Smooth muscle cell (in vitro differentiated cells): ENCODE measurements around the gene ZNF71. TPM values are rescaled to one million over a fixed set of nuclear protein-coding genes. Genes with fewer than 3 reads are reported as not detected.
A peak's percentile ranks its signal among the peaks of the same experiment; 100 is the strongest.

Experiments used
- DNase-seq: peaks from one replicate; lab custom pipeline; 2025; ENCODE audit not compliant: unreplicated experiment; lab: John Stamatoyannopoulos, UW
- H2AFZ ChIP-seq: fragments of 200-600 bp; sonication (generic); 2 replicates; pipeline ENCODE4 v1.6.0; 2016; ENCODE audit warnings: antibody characterized with exemption, low read depth, mild to moderate bottlenecking
- H3F3A ChIP-seq: fragments of 200-600 bp; sonication (generic); 2 replicates; pipeline ENCODE4 v1.6.0; 2017; ENCODE audit warnings: antibody characterized with exemption, low read depth
- H3K27ac ChIP-seq: fragments of 200-600 bp; sonication (generic); 2 replicates; pipeline ENCODE4 v1.5.1; 2016; ENCODE audit warnings: low read depth, mild to moderate bottlenecking
- H3K27me3 ChIP-seq: fragments of 200-600 bp; sonication (generic); 2 replicates; pipeline ENCODE4 v1.6.1; 2016; ENCODE audit warnings: low read depth, mild to moderate bottlenecking
- H3K36me3 ChIP-seq: fragments of 200-600 bp; sonication (generic); 2 replicates; pipeline ENCODE4 v1.5.1; 2016; ENCODE audit warnings: low read depth
- H3K4me1 ChIP-seq: fragments of 200-600 bp; sonication (generic); 2 replicates; pipeline ENCODE4 v1.5.1; 2016; ENCODE audit warnings: low read depth
- H3K4me2 ChIP-seq: fragments of 200-600 bp; sonication (generic); 2 replicates; pipeline ENCODE4 v1.6.0; 2016; ENCODE audit warnings: mild to moderate bottlenecking
- H3K4me3 ChIP-seq: fragments of 200-600 bp; sonication (generic); 2 replicates; pipeline ENCODE4 v1.5.1; 2016; ENCODE audit warnings: mild to moderate bottlenecking
- H3K79me2 ChIP-seq: fragments of 200-600 bp; sonication (generic); 2 replicates; pipeline ENCODE4 v1.6.0; 2016; ENCODE audit warnings: low read depth, mild to moderate bottlenecking
- H3K9ac ChIP-seq: fragments of 200-600 bp; sonication (generic); 2 replicates; pipeline ENCODE4 v1.6.0; 2016; ENCODE audit warnings: low read depth
- H3K9me3 ChIP-seq: fragments of 200-600 bp; sonication (generic); replicated peaks from 2 replicates; pipeline ENCODE4 v1.5.1; 2016; ENCODE audit warnings: low read depth
- H4K20me1 ChIP-seq: fragments of 200-600 bp; sonication (generic); 2 replicates; pipeline ENCODE4 v1.6.0; 2016; ENCODE audit warnings: low read depth
- CTCF ChIP-seq: fragments of 200-600 bp; sonication (generic); IDR thresholded peaks from 2 replicates; pipeline ENCODE4 v1.5.1; 2017; ENCODE audit warnings: borderline replicate concordance, mild to moderate bottlenecking, antibody characterized with exemption; ENCODE audit not compliant: insufficient read depth, poor library complexity, severe bottlenecking
- WGBS: methylation state at CpG from one replicate; pipeline ENCODE4 v1.1.7; 2016; ENCODE audit warnings: low lambda C conversion rate; 5-methylcytosine and 5-hydroxymethylcytosine counted together
- polyA plus RNA-seq: library from polyadenylated mRNA; unstranded; fragments of >200 nt; fragmentation: Nextera tagmentation; extraction: Ambion mirVana; gene quantifications from 2 replicates; pipeline ENCODE4 v1.2.1, GENCODE V29; 2016
- total RNA-seq: library from RNA; depleted of rRNA; stranded (reverse); fragments of >200 nt; gene quantifications from 2 replicates; pipeline ENCODE4 v1.2.3, GENCODE V29; 2014

ZNF71 gene
- total RNA-seq = 5.9 and 10.1 TPM in 2 replicates
- polyA plus RNA-seq = 11.2 and 11.6 TPM in 2 replicates

DNA sequence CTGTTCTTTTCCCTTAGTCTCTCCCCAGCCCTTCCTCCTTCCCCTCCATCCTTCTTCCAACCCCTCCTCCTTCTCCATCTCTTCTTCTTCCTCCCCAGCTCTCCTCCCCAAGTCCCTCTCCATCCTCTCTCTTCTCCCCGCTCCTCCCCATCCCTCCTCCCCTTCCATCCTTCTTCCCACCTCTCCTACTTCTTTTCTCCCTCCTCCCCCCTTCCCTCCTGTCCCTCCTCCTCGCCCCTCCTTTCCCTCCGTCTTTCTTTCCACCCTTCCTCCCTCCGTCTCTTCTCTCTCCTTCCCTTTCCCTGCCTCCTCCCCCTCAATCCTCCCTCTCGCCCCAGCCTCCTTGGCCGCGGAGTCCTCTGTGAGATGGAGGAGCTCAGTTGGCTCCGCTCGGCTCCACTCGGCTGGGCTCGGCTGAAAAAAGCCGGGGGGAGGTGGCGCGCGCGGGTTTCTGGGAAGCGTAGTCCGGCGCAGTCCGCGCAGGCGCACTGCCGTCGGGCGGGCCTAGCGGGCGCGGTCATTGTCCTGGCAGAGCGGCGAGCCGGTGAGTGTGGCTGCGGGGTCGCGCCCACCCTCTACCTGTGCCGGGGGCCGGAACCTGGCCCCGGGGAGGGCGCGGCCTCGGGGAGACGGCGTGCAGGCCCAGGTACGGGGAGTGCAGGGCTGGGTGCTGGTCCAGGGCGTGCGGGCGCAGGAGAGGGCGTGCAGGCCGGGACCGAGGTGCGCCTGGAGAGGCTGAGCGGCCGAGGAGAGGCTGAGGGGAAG is at the start of gene ZNF71:
ZNF71 (plus strand) TSS at position 520 of the 765 bp plus-strand sequence. CDS start 6,257 bp downstream, outside the sequence.
- Histone ChIP-seq H3K9me3 (no peaks in the 10 kb centered on the region), H3K36me3 (no peaks in the 10 kb centered on the region), H3K79me2 (peaks cover 49% of the 10 kb centered on the region), H3K27me3 (no peaks in the 10 kb centered on the region), H3K4me3 (peak within 1 kb of the TSS; percentile 99), H3K9ac (peak within 1 kb of the TSS; percentile 85), H3K4me2 (peak within 1 kb of the TSS; percentile 91), H3K4me1 (no peaks in the 10 kb centered on the region), H4K20me1 (no peaks in the 10 kb centered on the region), H3F3A (no peaks in the 10 kb centered on the region), H2AFZ (peak within 1 kb of the TSS; percentile 95), H3K27ac (no peak within 1 kb of the TSS)
- no peak for TF ChIP-seq CTCF
- peak; percentile 64 for DNase-seq
- WGBS = 1% methylated on average over 45 of the region's 52 CpGs

DNA sequence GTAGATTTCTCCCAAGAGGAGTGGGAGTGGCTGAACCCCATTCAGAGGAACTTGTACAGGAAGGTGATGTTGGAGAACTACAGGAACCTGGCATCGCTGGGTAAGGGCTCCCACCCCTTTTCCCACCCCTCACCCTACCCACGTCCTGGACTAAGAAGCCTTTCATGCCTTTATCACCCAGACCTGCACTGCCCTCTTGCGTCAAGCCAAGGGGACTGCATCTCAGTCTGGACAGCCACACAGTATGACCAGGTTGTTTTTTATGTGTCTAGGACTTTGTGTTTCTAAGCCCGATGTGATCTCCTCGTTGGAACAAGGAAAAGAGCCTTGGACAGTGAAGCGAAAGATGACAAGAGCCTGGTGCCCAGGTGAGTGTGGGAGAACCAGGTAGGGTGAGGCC is 47.6 kb upstream of the ZNF71 start:
- Histone ChIP-seq H3K9me3 (peaks cover 60% of the 10 kb centered on the region), H3K36me3 (peaks cover 89% of the 10 kb centered on the region), H3K9ac (no peak overlapping the region), H3F3A (no peaks in the 10 kb centered on the region), H3K4me1 (no peaks in the 10 kb centered on the region), H3K4me2 (no peak overlapping the region), H2AFZ (no peak overlapping the region), H3K4me3 (no peak overlapping the region), H3K79me2 (peaks cover 4% of the 10 kb centered on the region), H3K27me3 (no peaks in the 10 kb centered on the region), H3K27ac (no peak overlapping the region), H4K20me1 (no peaks in the 10 kb centered on the region)
- DNase-seq = no peak
- no peak for TF ChIP-seq CTCF
- 88% methylated on average over 6 of the region's 6 CpGs for WGBS

GRCh38 chr19:56554272-56554869 is 40.7 kb upstream of the ZNF71 start:
- no peaks in the 10 kb centered on the region for H3F3A ChIP-seq
- H3K36me3 ChIP-seq = peaks cover 69% of the 10 kb centered on the region
- H3K4me2 ChIP-seq = no peak overlapping the region
- WGBS = 83% methylated on average over 6 of the region's 6 CpGs
- H3K9ac ChIP-seq = no peak overlapping the region
- H4K20me1 ChIP-seq = no peaks in the 10 kb centered on the region
- H3K9me3 ChIP-seq = peaks cover 74% of the 10 kb centered on the region
- no peaks in the 10 kb centered on the region for H3K4me1 ChIP-seq
- DNase-seq = no peak
- H3K27me3 ChIP-seq = no peaks in the 10 kb centered on the region
- no peak overlapping the region for H3K27ac ChIP-seq
- no peak overlapping the region for H2AFZ ChIP-seq
- TF ChIP-seq CTCF = no peak
- H3K79me2 ChIP-seq = no peaks in the 10 kb centered on the region
- no peak overlapping the region for H3K4me3 ChIP-seq

DNA sequence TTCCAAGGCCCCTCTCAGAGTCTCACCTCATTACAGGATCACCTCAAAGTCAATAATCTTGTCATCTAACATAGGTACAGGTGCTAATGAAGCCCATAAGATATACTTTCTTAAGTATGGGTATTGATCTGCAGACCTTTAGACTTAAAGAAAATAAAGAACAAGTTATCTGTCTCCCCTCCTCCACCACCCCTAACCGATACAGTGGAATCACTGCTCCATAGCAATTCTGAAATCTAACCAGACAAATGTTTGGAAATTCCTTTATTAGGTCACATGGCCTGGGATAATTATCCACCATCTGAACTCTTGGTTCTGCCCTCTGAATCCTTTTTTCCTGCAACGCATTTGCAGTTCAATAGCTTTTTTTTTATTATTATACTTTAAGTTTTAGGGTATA is 32.3 kb upstream of the ZNF71 start:
- Histone ChIP-seq H2AFZ (no peak overlapping the region), H3F3A (no peaks in the 10 kb centered on the region), H3K27me3 (no peaks in the 10 kb centered on the region), H3K4me1 (no peaks in the 10 kb centered on the region), H3K4me3 (no peak overlapping the region), H3K36me3 (peaks cover 9% of the 10 kb centered on the region), H3K9me3 (peaks cover 18% of the 10 kb centered on the region), H3K4me2 (no peak overlapping the region), H3K27ac (no peak overlapping the region), H4K20me1 (no peaks in the 10 kb centered on the region), H3K79me2 (no peaks in the 10 kb centered on the region), H3K9ac (no peak overlapping the region)
- WGBS = 95% methylated on average over 2 of the region's 2 CpGs
- no peak for TF ChIP-seq CTCF
- no peak for DNase-seq
